Activated CD4-positive, alpha-beta T cell treated with anti-CD3 and anti-CD28 coated beads, Interleukin-2, amount 50 U/mL, for 16 hours (primary cell): ENCODE data around the gene PITPNM3.

Source experiments
- DNase-seq: peaks from one replicate; pipeline ENCODE4 v3.0.0-alpha.2; 2020

Gene PITPNM3

GRCh38 chr17:6525141-6525540 lies 31.2 kb downstream of the PITPNM3 start:
- DNase-seq = no peak

- no peak for DNase-seq
Observed at GRCh38 chr17:6524520-6524919, 31.8 kb downstream of the PITPNM3 start.

- DNase-seq = no peak
Observed at GRCh38 chr17:6523809-6524355, 32.5 kb downstream of the PITPNM3 start.

GRCh38 chr17:6523330-6523729 lies 33.0 kb downstream of the PITPNM3 start:
- DNase-seq = no peak

GRCh38 chr17:6521586-6521985 lies 34.8 kb downstream of the PITPNM3 start:
- no peak for DNase-seq

GRCh38 chr17:6517062-6517461 lies 39.3 kb downstream of the PITPNM3 start:
- no peak for DNase-seq

GRCh38 chr17:6514371-6514770 lies 42.0 kb downstream of the PITPNM3 start:
- no peak for DNase-seq

- DNase-seq = no peak
Observed at GRCh38 chr17:6512552-6512951, 43.8 kb downstream of the PITPNM3 start.

- no peak for DNase-seq
Observed at GRCh38 chr17:6510321-6510977, 45.9 kb downstream of the PITPNM3 start.

- DNase-seq = no peak
Observed at GRCh38 chr17:6509921-6510320, 46.4 kb downstream of the PITPNM3 start.

- no peak for DNase-seq
Observed at GRCh38 chr17:6509031-6509771, 47.2 kb downstream of the PITPNM3 start.

GRCh38 chr17:6508519-6509030 lies 47.8 kb downstream of the PITPNM3 start:
- DNase-seq = no peak

- no peak for DNase-seq
Observed at GRCh38 chr17:6508016-6508415, 48.3 kb downstream of the PITPNM3 start.

GRCh38 chr17:6507535-6507934 lies 48.8 kb downstream of the PITPNM3 start:
- DNase-seq = no peak

GRCh38 chr17:6506679-6507231 lies 49.6 kb downstream of the PITPNM3 start:
- no peak for DNase-seq

GRCh38 chr17:6505425-6506142 lies 50.8 kb downstream of the PITPNM3 start:
- DNase-seq = no peak

GRCh38 chr17:6503641-6504195 lies 52.6 kb downstream of the PITPNM3 start:
- no peak for DNase-seq

GRCh38 chr17:6502871-6503509 lies 53.4 kb downstream of the PITPNM3 start:
- DNase-seq = no peak

- no peak for DNase-seq
Observed at GRCh38 chr17:6502142-6502541, 54.2 kb downstream of the PITPNM3 start.

- DNase-seq = no peak
Observed at GRCh38 chr17:6501359-6501758, 55.0 kb downstream of the PITPNM3 start.

GRCh38 chr17:6498901-6499540 lies 57.3 kb downstream of the PITPNM3 start:
- no peak for DNase-seq

- no peak for DNase-seq
Observed at GRCh38 chr17:6498356-6498755, 58.0 kb downstream of the PITPNM3 start.
